ENCODE results near the gene CDH11.

The CDH11 gene

GRCh38 chr16:65116216-65116615 is 5.6 kb downstream of the CDH11 start:
- no peak for DNase-seq

GRCh38 chr16:65114527-65114926 is 7.3 kb downstream of the CDH11 start:
- DNase-seq = no peak

GRCh38 chr16:65113441-65113840 is 8.4 kb downstream of the CDH11 start:
- DNase-seq = no peak

- DNase-seq = peak; percentile 15
These were observed 10.6 kb downstream of the CDH11 start for GRCh38 chr16:65111306-65111705.

GRCh38 chr16:65106757-65107156 is 15.1 kb downstream of the CDH11 start:
- no peak for DNase-seq

- no peak for DNase-seq
These were observed 16.7 kb downstream of the CDH11 start for GRCh38 chr16:65105171-65105570.

- no peak for DNase-seq
These were observed 17.4 kb downstream of the CDH11 start for GRCh38 chr16:65104471-65104870.

- no peak for DNase-seq
These were observed 19.5 kb downstream of the CDH11 start for GRCh38 chr16:65102326-65102725.

GRCh38 chr16:65101009-65101408 is 20.9 kb downstream of the CDH11 start:
- no peak for DNase-seq

GRCh38 chr16:65099607-65100006 is 22.3 kb downstream of the CDH11 start:
- DNase-seq = no peak

GRCh38 chr16:65098916-65099315 is 22.9 kb downstream of the CDH11 start:
- no peak for DNase-seq

GRCh38 chr16:65097296-65097695 is 24.6 kb downstream of the CDH11 start:
- no peak for DNase-seq

GRCh38 chr16:65095906-65096305 is 26.0 kb downstream of the CDH11 start:
- DNase-seq = no peak

- DNase-seq = no peak
These were observed 26.7 kb downstream of the CDH11 start for GRCh38 chr16:65095090-65095728.

- DNase-seq = no peak
These were observed 27.9 kb downstream of the CDH11 start for GRCh38 chr16:65094009-65094408.

GRCh38 chr16:65083164-65083857 is 38.6 kb downstream of the CDH11 start:
- no peak for DNase-seq

GRCh38 chr16:65079549-65079948 is 42.3 kb downstream of the CDH11 start:
- DNase-seq = no peak

- DNase-seq = no peak
These were observed 44.7 kb downstream of the CDH11 start for GRCh38 chr16:65077181-65077580.

GRCh38 chr16:65075877-65076276 is 46.0 kb downstream of the CDH11 start:
- no peak for DNase-seq

- DNase-seq = no peak
These were observed 50.2 kb downstream of the CDH11 start for GRCh38 chr16:65071433-65072311.

GRCh38 chr16:65070831-65071432 is 50.9 kb downstream of the CDH11 start:
- DNase-seq = peak; percentile 72

- DNase-seq = no peak
These were observed 52.1 kb downstream of the CDH11 start for GRCh38 chr16:65069766-65070165.

GRCh38 chr16:65069065-65069464 is 52.8 kb downstream of the CDH11 start:
- DNase-seq = no peak
